Stimulated activated CD4-positive, alpha-beta T cell treated with anti-CD3 and anti-CD28 coated beads, TNF-alpha, amount 100 ng/mL, for 48 hours (primary cell): Measurements from ENCODE around the gene GFRA4.
"Not testable (repeated sequence)": the region's sequence is repeated elsewhere in the genome, so short reads cannot be mapped to it uniquely, and the experiment has no call there.

Source experiments
- DNase-seq, 3 donors: peaks; one replicate each; pipeline ENCODE4 v3.0.0-alpha.2; 2020; ENCODE audit warnings: low read depth in 3 of 3

Gene GFRA4

DNA sequence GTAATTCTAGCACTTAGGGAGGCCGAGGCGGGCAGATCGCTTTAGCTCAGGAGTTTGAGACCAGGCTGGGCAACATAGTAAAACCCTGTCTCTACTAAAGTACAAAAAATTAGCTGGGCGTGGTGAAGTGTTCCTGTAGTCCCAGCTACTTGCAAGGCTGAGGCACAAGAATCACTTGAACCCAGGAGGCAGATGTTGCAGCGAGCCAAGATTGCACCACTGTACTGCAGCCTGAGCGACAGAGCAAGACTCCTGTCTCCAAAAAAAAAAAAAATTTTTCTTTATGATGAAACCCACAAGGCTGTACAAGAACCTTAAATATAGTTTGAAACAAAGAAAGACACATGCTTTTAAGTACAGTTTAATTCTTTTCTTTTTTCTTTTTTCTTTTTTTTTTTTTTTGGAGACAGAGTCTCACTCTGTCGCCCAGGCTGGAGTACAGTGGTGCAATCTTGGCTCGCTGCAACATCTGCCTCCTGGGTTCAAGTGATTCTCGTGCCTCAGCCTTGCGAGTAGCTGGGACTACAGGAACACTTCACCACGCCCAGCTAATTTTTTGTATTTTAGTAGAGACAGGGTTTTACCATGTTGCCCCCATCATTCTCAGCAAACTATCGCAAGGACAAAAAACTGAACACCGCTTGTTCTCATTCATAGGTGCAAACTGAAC lies 47.9 kb downstream of the GFRA4 start:
- not testable (repeated sequence) for DNase-seq

DNA sequence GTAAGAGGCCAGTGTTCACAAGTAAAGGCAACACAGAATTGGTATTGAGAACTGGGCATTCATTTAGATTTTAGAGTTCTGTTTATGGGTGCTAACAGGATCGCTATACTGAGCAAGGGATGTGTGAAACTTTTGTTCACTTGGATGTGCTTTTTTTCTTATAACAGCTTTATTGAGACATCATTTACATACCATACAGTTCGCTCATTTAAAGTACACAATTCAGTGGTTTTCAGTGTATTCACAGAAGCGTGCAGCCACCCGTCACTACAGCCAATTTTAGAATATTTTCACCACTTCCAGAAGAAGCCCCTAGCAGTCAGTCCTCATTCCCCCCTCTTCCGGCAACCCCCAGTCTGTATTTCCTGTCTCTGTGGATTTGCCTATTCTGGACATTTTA lies 48.7 kb downstream of the GFRA4 start:
- no peak for DNase-seq

DNA sequence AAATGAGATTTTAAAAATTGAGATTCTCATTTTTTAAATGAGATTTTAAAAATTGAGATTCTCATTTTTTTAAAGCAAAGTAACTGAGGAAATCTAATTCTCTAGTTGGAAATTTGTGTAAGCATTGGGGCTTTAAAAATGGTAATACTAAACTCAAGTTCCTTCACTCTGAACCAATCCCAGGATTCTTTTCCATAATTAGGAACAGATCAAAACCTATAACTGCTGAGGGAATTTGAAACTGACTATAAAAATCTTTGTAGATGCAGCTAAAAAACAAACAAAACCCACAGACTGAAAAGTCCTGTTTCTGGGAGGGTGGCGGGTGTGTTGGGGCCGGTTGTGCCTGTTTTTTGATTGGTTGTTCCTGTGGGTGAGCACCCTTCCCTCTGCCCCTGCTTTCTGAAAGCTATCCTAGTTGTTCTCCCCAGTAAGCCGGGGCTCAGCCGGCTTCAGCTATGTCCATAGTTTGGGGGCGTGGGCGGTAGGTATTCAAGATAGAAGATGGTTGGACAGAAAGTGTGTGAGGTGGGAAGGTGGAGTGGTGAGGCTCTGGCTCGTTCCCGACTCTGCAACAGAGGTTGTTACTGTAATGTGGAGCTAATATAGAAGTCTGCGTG lies 49.3 kb downstream of the GFRA4 start:
- DNase-seq, result no peak

DNA sequence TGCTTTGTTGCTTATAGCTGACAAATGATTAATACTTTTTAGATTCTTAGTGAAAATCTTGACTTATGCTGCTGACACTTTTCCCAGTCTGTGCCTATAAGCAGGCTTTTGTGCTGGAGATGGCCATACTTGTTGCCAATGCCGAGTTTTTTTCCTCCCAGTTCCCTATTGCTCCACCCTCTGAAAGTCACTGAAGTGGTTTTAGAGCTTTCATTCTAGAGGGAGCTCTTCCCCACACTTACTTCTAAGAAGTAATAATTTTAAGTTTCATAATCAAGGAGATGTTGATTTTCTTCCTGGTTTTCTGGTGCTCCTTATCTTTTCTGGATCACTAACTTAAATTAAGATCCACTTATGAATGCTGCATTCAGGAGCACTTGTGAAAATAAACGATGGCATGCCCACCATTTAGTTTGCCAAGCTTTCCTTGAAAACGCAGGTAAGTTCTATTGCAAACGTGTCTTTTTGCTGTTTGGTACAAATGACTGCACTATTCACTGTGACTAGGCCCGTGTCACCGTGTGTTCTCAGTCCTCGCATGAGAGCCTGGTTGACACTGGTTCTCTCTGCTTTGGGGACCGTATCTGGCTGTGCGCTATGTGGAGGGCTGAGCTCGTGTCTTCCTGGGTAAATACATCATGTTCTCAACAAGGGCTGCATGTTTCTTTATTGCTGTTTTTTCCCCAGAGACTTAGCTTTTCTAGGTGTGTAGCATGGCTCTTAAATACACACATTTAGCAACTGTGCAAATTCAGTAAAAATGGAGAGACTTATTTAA lies 50.2 kb downstream of the GFRA4 start:
- DNase-seq, result no peak

DNA sequence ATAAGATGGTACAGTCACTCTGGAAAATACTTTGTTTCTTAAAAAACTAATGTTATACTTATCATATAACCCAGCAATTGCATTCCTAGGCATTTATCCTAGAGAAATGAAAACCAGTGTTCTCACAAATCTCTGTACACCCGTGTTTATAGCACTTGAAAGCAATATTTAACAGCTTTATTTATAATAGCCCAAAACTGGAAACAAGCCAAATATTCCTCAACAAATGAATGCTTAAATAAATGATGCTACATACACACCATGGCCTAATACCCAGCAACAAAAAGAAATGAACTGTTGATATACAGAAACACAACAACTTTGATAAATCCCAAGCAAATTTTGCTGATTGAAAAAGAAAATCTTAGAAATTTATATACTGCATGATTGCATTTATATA lies 51.3 kb downstream of the GFRA4 start:
- DNase-seq, result no peak
